Measurements from ENCODE around the gene MYD88.
"Not testable (repeated sequence)": the region's sequence is repeated elsewhere in the genome, so short reads cannot be mapped to it uniquely, and the experiment has no call there.

Gene MYD88

GRCh38 chr3:38146504-38146903 is 8.0 kb downstream of the MYD88 start:
- no peak for DNase-seq

GRCh38 chr3:38147421-38147820 is 9.0 kb downstream of the MYD88 start:
- no peak for DNase-seq

GRCh38 chr3:38148311-38148882 is 9.9 kb downstream of the MYD88 start:
- DNase-seq: no peak

- no peak for DNase-seq
These were observed 11.2 kb downstream of the MYD88 start for GRCh38 chr3:38149708-38150107.

GRCh38 chr3:38150780-38151528 is 12.5 kb downstream of the MYD88 start:
- peak in 1 of 2 experiments; percentile 20 for DNase-seq

- DNase-seq: no peak
These were observed 13.3 kb downstream of the MYD88 start for GRCh38 chr3:38151667-38152265.

GRCh38 chr3:38152609-38153008 is 14.1 kb downstream of the MYD88 start:
- DNase-seq: no peak

- no peak for DNase-seq
These were observed 14.8 kb downstream of the MYD88 start for GRCh38 chr3:38153221-38153620.

GRCh38 chr3:38154033-38154494 is 15.6 kb downstream of the MYD88 start:
- no peak for DNase-seq

- no peak for DNase-seq
These were observed 16.3 kb downstream of the MYD88 start for GRCh38 chr3:38154625-38155255.

GRCh38 chr3:38155825-38156224 is 17.4 kb downstream of the MYD88 start:
- DNase-seq: no peak

- DNase-seq: no peak
These were observed 18.7 kb downstream of the MYD88 start for GRCh38 chr3:38157117-38157516.

- DNase-seq: no peak
These were observed 19.1 kb downstream of the MYD88 start for GRCh38 chr3:38157595-38157994.

GRCh38 chr3:38158472-38158871 is 20.0 kb downstream of the MYD88 start:
- no peak for DNase-seq

GRCh38 chr3:38160704-38161103 is 22.2 kb downstream of the MYD88 start:
- not testable (repeated sequence) for DNase-seq

GRCh38 chr3:38163117-38163840 is 24.8 kb downstream of the MYD88 start:
- peak in 1 of 2 experiments; percentile 16 for DNase-seq

- DNase-seq: no peak
These were observed 25.6 kb downstream of the MYD88 start for GRCh38 chr3:38163841-38164642.

GRCh38 chr3:38164643-38164951 is 26.1 kb downstream of the MYD88 start:
- no peak for DNase-seq

GRCh38 chr3:38164952-38165721 is 26.7 kb downstream of the MYD88 start, which contains the start of gene OXSR1:
Gene OXSR1 (plus strand): TSS chr3:38165537. CDS start chr3:38165877, 340 bp downstream.
- DNase-seq: peak; percentile 95 to 97

- DNase-seq: no peak
These were observed 27.4 kb downstream of the MYD88 start for GRCh38 chr3:38165722-38166387.

- DNase-seq: no peak
These were observed 29.1 kb downstream of the MYD88 start for GRCh38 chr3:38167591-38167990.

Data from activated CD4-positive, alpha-beta T cell treated with anti-CD3 and anti-CD28 coated beads, Interleukin-2, amount 50 U/mL, for 48 hours (primary cell).